ENCODE results near the gene NKAIN2.

DNA sequence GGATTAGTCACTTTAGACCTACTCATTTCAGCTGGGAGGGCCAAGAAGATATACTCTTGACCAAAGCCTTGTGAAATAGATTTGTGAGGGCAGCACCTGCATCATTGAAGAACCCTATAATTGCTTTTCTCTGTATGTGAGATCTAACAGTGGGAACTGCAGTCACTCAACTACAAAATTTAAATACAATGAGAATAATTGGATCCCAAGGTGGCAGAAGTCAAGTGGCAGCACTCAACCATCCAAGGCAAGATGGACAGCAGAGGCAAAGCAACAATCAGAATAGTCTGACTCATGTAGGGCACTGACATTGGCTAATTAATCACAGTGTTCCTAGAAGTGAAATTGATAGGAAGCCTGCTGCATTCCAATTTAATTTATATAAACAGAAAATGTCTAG lies 8.9 kb upstream of the NKAIN2 start:
- TF ChIP-seq, protein P1, sequence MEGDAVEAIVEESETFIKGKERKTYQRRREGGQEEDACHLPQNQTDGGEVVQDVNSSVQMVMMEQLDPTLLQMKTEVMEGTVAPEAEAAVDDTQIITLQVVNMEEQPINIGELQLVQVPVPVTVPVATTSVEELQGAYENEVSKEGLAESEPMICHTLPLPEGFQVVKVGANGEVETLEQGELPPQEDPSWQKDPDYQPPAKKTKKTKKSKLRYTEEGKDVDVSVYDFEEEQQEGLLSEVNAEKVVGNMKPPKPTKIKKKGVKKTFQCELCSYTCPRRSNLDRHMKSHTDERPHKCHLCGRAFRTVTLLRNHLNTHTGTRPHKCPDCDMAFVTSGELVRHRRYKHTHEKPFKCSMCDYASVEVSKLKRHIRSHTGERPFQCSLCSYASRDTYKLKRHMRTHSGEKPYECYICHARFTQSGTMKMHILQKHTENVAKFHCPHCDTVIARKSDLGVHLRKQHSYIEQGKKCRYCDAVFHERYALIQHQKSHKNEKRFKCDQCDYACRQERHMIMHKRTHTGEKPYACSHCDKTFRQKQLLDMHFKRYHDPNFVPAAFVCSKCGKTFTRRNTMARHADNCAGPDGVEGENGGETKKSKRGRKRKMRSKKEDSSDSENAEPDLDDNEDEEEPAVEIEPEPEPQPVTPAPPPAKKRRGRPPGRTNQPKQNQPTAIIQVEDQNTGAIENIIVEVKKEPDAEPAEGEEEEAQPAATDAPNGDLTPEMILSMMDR (conservative IDR thresholded peaks at IDR 0.05 in 1 of 2, IDR thresholded peaks at IDR 0.05 in 1 of 2; ENCODE audit: extremely low read depth in 1 of 2, insufficient read depth in 1 of 2, low read depth in 1 of 2, low read length in 2 of 2) = no peak
- no peak for TF ChIP-seq EZH2 (IDR thresholded peaks at IDR 0.05; ENCODE audit: borderline replicate concordance, low read length)

All from mammary epithelial cell (primary cell).